Endothelial cell of hepatic sinusoid (primary cell): ENCODE measurements around the gene GALNT17.

Experiments
- in situ Hi-C: cut with HindIII; loops from 2 replicates; pipeline ENCODE4 v1.10.0; 2017; ENCODE audit warnings: low sequenced_read_pairs

The GALNT17 gene

GRCh38 chr7:71132127-71132376 is at the start of gene GALNT17:
TSS of gene GALNT17 (plus strand) at chr7:71132144.
- in situ Hi-C loops = no loop called here

DNA sequence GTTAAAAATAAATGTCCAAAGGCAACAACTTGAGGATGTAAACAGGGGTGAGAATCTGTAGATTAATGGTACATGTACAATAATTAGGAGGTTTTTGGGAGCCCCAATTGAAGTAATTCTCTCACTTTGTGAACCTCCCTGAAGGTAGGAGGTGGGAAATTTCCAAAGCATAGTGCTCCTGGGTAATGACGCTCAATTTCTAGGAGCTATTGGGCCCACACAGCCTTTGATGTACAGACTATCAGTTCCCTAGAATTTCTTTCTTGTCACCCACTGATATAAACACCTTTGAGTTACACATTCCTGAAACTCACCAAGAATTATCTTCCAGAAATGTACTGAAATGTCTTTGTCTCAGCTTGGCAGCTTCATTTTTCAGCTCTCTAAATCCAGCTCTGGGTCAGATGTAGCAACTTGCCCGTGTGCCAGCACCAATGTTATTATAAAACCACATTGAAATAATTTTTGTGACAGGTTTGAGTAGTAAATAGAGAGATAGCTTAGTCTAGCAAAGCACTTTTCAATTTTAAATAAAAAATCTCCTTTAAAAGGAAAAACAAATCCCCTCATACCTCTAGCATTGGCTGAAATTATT is 36.6 kb upstream of the GALNT17 start:
- in situ Hi-C loops = no loop called here

DNA sequence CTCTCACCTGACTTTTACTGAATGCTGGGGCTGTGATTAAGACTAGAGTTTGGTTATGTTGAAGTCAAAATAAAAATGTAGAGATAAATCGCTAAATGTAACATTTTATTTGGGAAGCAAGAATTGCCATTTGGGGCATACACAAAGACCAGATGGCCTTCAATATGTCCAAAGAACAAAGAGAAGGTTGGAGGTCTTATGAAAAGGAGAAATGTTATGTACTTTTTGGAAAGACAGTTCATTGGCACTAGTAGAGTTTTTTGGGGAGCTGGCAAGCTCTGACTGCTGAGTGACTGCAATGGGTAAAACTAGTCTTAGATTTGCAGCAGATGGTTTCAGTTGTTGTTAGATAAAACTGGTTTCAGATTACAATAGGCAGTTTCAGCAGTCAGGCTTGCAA is 35.6 kb upstream of the GALNT17 start:
- in situ Hi-C loops = no loop called here

DNA sequence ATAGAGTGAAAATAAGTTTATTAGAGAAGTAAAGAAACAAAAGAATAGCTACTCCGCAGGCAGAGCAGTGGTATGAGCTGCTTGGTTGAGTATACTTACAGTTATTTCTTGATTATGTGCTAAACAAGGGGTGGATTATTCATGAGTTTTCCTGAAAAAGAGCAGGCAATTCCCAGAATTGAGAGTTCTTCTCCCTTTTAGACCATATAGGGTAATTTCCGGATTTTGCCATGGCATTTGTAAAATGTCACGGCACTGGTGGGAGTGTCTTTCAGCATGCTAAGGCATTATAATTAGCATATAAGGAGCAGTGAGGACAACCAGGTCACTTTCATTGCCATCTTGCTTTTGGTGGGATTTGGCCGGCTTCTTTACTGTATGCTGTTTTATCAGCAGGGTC is 25.7 kb upstream of the GALNT17 start:
- in situ Hi-C loops = no loop called here

GRCh38 chr7:71112436-71112835 is 19.5 kb upstream of the GALNT17 start:
- in situ Hi-C loops = no loop called here

- in situ Hi-C loops = loop anchor here (10.0 kb wide), 1 partner anchor 185 kb away; no protein-coding TSS in a partner anchor
Measured at GRCh38 chr7:71120096-71120495, 11.8 kb upstream of the GALNT17 start.

GRCh38 chr7:71129126-71129525 is 2.8 kb upstream of the GALNT17 start:
- in situ Hi-C loops = loop anchor here (10.0 kb wide), 1 partner anchor 176 kb away; no protein-coding TSS in a partner anchor

- in situ Hi-C loops = no loop called here
Measured at GRCh38 chr7:71130031-71130679, 1.8 kb upstream of the GALNT17 start.

DNA sequence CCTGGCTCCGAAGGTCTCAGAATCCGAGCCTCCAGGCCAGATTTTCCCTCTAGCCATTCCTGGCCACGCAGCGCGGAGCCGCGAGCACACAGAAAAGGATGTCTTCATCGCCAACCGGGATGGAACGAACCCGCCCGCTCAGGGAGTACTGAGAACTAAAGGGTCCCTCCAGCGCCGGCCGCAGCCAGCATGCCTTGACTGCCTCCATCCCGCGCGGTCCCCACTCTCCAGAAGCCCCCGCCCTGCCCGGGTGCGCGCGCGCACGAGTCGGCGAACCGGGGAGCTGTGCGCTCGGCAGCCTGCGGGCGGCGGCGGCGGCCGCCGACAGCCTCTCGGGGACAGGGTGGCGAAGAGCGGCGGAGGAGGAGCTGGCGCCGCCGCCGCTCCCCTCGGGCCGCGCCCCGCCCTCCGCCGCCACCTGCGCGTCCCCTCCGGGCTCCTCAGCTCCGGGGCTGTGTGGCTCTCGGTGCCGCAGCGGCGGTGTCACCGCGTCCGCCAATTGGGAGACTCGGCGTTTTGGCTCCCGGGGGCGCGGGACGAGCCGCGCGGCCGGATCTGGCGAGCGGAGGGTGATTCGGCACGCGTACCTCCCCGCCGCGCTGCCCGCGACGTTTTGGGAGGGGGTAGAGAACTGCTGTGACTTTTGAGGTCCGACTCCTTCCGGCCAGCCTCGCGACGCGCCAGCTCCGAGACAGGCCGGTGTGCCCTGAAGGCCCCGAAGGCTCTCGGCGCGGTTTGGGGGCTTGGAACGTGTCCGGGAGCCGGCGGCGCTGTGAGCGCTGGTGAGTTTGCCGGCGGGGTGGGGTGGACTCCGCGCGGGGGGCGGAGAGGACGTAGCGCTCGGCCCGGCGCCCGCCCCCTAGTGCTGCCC is 453 bp upstream of the GALNT17 start:
- in situ Hi-C loops = no loop called here

GRCh38 chr7:71132377-71133231 is 660 bp downstream of the GALNT17 start:
- in situ Hi-C loops = no loop called here

DNA sequence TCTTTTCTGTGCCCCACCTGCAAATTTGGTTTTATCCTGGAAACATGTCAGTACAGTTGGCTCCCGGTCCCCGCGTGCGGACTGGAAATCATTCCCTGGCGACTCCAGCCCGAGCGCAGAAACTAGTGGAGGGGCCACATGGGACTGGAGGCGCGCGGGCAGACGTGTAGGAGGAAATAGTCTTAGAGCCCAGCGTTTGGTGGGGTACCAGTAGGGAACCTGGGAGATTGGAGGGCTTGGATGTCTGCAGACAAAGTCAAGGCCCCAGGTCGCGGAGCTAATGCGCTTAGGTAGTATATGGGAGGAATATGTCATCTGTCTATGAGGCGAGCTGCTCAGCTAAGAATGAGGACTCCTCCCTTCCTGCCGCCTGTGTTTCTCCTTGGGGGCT is 1.3 kb downstream of the GALNT17 start:
- in situ Hi-C loops = no loop called here

DNA sequence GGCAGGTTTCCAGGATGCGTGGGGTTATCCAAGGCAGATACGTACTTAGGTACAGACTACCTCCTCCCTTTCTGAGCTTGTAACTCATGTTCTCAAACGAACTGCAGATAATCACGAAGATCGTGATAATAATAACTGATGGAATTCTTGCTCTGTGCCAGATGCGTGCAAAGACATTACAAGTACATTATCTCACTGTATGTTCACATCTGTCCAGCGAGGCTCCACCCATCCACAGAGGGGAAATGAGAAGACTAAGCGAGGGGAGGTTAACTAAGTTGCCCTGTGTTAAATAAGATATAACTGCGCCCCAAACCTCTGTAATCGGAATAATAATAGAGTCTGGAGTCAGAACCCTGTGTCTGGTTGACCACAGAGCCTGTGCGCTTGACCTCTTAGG is 1.9 kb downstream of the GALNT17 start:
- in situ Hi-C loops = no loop called here

DNA sequence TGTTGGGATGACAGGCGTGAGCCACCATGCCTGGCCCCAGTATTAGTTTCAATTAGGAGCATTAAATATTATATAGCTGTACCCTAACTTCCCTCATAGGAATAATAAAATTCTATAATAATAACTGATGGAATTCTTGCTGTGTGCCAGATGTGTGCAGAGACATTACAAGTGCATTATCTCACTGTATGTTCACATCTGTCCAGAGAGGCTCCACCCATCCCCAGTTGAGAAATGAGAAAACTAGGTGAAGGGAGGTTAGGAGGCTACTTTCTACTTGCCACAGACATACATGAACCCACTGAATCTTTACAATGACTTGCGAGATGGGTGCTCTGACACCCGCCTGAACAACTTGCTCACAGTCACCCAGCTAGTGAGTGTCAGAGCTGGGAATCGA is 3.2 kb downstream of the GALNT17 start:
- in situ Hi-C loops = no loop called here

DNA sequence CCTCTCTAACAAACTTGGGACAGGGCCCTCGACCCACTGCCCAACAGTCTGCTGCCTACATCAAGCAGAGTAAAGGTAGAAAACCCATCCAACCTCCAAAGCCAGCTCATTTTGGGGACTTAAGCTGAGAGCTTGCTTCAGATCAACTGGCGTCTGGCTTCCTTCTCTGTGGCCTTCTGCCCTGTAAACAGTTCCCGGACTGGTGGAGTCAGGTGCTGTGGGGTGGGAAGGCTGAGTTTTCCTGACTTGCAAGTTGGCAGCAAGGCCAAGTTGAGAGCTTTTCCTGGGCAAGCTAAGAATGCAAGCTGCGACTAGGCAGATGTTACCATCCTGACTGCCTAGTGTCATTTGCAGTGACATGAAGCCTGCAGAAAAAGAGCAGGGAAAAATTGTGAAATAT is 3.7 kb downstream of the GALNT17 start:
- in situ Hi-C loops = no loop called here

DNA sequence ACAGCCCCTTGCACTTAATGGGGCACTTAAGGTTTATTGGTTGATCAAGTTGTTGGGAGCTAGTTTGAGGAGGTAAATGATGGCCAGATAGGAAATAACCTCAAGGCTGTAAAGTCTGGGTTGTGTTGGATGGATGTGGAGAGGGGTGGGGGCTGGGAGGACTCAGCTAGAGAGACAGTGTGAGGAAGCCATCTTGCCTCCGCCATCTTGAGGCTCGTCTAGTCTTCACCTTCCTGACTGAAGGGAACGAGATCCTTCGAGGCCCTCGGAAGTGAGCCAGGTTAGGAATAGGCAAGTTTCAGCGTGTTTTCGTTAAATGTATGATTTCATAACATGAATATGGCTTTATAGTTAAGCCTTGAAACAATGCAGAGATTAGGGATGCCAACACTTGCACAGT is 5.5 kb downstream of the GALNT17 start:
- in situ Hi-C loops = no loop called here

GRCh38 chr7:71140264-71140663 is 8.3 kb downstream of the GALNT17 start:
- in situ Hi-C loops = no loop called here

- in situ Hi-C loops = no loop called here
Measured at GRCh38 chr7:71144963-71145362, 13.0 kb downstream of the GALNT17 start.

DNA sequence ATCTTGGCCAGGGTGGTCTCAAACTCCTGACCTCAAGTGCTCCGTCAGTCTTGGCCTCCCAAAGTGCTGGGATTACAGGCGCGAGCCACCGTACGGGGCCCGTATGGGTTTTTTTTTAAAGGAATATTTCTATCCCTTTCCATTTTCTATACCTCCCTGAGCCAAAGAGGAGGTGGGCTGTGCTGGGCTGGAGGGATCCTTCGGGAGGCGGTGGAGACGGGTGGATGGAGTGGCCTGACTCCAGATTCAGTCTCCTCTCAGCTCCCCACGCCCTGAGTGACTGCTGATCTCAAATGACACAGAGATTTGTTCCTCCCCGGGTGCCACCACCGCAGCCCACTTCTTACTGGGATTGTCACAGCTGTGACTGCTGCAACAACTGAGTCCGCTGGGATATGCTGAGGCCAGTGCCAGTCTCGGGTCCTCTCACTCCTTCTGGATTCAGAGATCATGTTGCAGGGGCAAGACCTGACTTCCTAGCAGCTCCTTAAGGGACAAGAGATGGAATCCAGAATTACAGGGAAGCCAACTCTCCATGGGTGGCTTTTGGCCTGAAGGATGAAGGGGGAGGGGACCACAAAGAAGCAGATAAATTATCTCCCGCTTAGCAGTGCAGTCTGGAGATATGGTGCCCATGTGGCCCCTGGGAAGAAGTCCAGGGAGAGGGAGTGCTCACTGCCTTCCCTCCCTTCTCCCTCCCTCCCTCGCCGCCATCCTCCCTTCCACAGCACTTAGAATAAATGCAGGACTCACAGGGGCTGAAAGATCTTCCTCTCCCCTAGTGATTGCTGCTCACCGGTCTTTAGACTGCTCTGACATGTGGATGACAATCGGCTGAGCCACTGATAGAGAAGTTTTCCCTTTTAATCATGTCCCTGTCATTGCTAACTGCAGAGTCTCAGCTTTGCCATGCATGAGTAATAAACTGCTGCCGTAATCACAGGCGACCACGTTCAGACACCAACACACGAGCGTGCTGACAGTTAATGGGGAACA is 14.3 kb downstream of the GALNT17 start:
- in situ Hi-C loops = no loop called here

- in situ Hi-C loops = no loop called here
Measured at GRCh38 chr7:71148098-71148497, 16.2 kb downstream of the GALNT17 start.

- in situ Hi-C loops = no loop called here
Measured at GRCh38 chr7:71155236-71155635, 23.3 kb downstream of the GALNT17 start.
